Esophagus (tissue), 2 donors: ENCODE data around the gene SGCE. TPM values are rescaled to one million over a fixed set of nuclear protein-coding genes. Genes with fewer than 3 reads are reported as not detected.

Experiments
- H3K27ac ChIP-seq, 2 donors: one replicate each; pipeline ENCODE4 v1.5.1; 2013; ENCODE audit warnings: low read depth in 2 of 2, mild to moderate bottlenecking in 2 of 2, inconsistent platforms in 1 of 2, low read length in 1 of 2, moderate library complexity in 1 of 2
- H3K27me3 ChIP-seq, 2 donors: one replicate each; pipeline ENCODE4 v1.6.1; 2013; ENCODE audit warnings: low read length in 2 of 2, control low read depth in 1 of 2, mild to moderate bottlenecking in 1 of 2; ENCODE audit not compliant: insufficient read depth in 2 of 2, control insufficient read depth in 1 of 2
- H3K36me3 ChIP-seq, 2 donors: one replicate each; pipeline ENCODE4 v1.6.1; 2013; ENCODE audit warnings: low read length in 1 of 2; ENCODE audit not compliant: control insufficient read depth in 2 of 2, insufficient read depth in 2 of 2
- H3K4me1 ChIP-seq, 2 donors: one replicate each; pipeline ENCODE4 v1.6.1; 2013; ENCODE audit warnings: low read length in 1 of 2; ENCODE audit not compliant: control insufficient read depth in 2 of 2, insufficient read depth in 2 of 2
- H3K4me3 ChIP-seq, 2 donors: one replicate each; pipeline ENCODE4 v1.5.1; 2013; ENCODE audit warnings: low read length in 2 of 2, mild to moderate bottlenecking in 2 of 2, low read depth in 1 of 2, moderate library complexity in 1 of 2
- H3K9me3 ChIP-seq, 2 donors: one replicate each; pipeline ENCODE4 v1.6.1; 2013; ENCODE audit warnings: mild to moderate bottlenecking in 2 of 2, low read depth in 1 of 2, low read length in 1 of 2, moderate library complexity in 1 of 2; ENCODE audit not compliant: control insufficient read depth in 2 of 2, insufficient read depth in 1 of 2
- WGBS, 2 donors: extraction: QIAGEN DNeasy Blood & Tissue Kit; methylation state at CpG; one replicate each; pipeline ENCODE4 v1.1.7; 2013; 5-methylcytosine and 5-hydroxymethylcytosine counted together
- polyA plus RNA-seq, 2 donors: library from polyadenylated mRNA; stranded (reverse); fragments of 200-250 nt; gene quantifications; one replicate each; pipeline ENCODE4 v1.2.3, GENCODE V29; 2013
- donor health status: healthy with polysubstance abuse.
- donor health status: Bipolar disorder and iron deficiency.

SGCE gene
- polyA plus RNA-seq, 2 donors: 2.2 to 6.7 TPM

DNA sequence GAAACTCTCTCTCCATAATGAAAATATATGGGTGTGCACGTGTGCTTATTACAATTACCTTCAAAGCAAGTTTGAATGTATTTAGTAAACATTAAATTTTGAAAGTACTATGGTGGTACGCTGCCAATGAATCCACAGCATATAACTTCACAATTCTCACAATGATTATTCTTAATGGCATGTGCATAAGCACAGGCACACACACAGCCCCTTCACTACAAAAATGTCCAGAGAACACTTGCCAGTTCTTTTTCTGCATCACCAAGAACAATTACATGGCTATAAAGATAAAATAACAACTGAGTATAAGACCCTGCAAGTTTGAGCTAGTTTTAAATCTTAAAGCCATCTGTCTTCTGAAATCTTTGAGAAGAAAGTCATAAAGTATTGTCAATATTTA, 22.2 kb downstream of the SGCE start:
- WGBS, 2 donors: 75 to 83% methylated on average over 2 of the region's 2 CpGs

DNA sequence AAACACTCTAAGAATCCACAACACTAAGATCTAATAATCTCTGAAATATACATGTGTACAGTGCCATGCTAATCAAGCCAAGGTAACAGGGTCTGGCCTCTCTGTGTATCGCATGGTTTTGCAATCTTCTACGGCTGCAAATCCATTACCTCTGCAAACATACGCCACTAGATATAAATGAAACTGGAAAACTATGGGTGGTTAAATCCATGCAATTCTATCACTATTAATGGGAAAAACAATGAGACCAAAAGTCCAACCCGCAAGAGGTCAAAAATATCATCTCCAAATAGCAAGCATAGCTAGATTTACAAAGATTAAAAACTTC, 23.0 kb downstream of the SGCE start:
- H3K4me3 ChIP-seq: no peak overlapping the region
- H3K9me3 ChIP-seq: no peaks in the 10 kb centered on the region
- no peaks in the 10 kb centered on the region for H3K36me3 ChIP-seq
- 77 to 93% methylated on average over 4 of the region's 4 CpGs for WGBS, 2 donors
- H3K27me3 ChIP-seq: no peaks in the 10 kb centered on the region
- no peaks in the 10 kb centered on the region for H3K4me1 ChIP-seq
- H3K27ac ChIP-seq: no peak overlapping the region

More for the DNA sequence above, 22.2 kb downstream of the SGCE start:
- Histone ChIP-seq H3K27ac (no peak overlapping the region), H3K9me3 (no peaks in the 10 kb centered on the region), H3K36me3 (no peaks in the 10 kb centered on the region), H3K4me3 (no peak overlapping the region), H3K27me3 (no peaks in the 10 kb centered on the region), H3K4me1 (no peaks in the 10 kb centered on the region)

DNA sequence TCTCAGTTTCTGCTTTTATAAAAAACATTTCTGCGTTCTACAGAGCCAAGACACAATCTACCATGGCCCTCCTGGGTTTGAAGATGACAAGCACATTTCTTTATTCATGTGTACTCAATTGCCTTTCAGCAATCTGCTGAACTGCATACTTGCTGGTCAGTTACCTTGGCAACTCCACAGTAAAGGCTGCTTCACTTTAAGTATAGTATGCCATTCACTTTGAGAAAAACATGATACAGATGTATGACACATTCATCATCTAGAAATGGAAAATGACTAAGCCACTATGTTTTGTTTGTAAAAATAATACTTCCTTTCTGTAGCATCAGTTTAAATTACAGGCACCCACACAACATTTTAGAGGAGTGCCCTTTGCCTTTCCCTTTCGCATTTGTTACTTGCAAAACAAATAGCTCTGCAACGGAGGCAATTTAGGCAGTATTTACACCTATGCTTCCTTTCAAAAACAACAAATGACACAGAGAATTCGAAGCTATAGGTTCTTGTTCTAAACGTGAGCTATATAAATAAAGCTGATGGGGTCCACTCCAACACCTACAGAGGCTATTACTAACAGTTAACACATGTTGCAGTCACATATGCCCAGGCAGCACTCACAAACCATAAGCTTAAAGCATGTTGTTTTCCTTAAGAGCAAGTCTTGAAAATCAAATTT, 23.5 kb downstream of the SGCE start:
- Histone ChIP-seq H3K4me3 (no peak overlapping the region), H3K9me3 (no peaks in the 10 kb centered on the region)

DNA sequence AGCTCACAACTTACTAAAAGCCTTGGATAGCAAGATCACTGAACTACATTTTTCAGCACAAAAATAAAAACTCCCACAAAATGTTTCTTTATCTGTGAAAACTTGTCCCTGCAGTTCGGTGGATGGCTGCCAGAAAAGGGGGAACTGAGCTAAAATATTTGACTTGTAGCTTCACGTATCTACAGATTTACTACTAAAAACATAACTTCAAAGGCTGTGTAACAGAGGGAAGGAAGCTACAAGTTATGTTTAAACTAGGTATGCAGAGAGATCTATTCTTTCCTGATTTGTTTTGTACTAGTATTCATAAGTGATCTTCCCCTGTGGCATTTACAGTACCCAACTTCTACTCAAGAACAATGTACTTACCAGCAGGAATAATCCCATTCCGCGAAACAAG, 25.1 kb downstream of the SGCE start:
- Histone ChIP-seq H3K4me3 (no peak overlapping the region), H3K36me3 (no peaks in the 10 kb centered on the region), H3K4me1 (no peaks in the 10 kb centered on the region), H3K27ac (no peak overlapping the region), H3K9me3 (no peaks in the 10 kb centered on the region), H3K27me3 (no peaks in the 10 kb centered on the region)
- WGBS, 2 donors: 48 to 50% methylated on average over 4 of the region's 4 CpGs

More for the DNA sequence above, 23.5 kb downstream of the SGCE start:
- WGBS, 2 donors: 49% methylated on average over 5 of the region's 5 CpGs
- no peak overlapping the region for H3K27ac ChIP-seq
- no peaks in the 10 kb centered on the region for H3K4me1 ChIP-seq
- H3K27me3 ChIP-seq: no peaks in the 10 kb centered on the region
- no peaks in the 10 kb centered on the region for H3K36me3 ChIP-seq

DNA sequence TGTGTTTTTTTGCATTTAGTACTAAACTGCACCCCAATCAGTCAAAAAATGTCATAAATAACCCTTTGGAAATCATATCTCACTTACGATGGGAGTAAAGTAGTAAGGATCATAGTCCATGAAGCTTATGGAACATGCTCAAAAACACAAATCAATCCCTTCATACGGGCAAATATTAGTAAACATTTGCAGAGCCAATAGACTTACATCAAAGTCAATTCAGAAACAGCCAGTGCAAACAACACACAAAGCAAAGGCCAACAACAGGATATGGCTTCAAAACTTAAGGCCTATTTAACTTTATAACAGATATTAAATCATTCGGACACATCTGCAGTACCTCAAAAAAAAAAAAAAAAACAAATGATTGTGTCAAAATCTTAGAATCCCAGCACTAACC, 32.1 kb downstream of the SGCE start:
- 60 to 71% methylated on average over 3 of the region's 3 CpGs for WGBS, 2 donors
- H3K36me3 ChIP-seq: no peaks in the 10 kb centered on the region
- H3K4me3 ChIP-seq: no peak overlapping the region

DNA sequence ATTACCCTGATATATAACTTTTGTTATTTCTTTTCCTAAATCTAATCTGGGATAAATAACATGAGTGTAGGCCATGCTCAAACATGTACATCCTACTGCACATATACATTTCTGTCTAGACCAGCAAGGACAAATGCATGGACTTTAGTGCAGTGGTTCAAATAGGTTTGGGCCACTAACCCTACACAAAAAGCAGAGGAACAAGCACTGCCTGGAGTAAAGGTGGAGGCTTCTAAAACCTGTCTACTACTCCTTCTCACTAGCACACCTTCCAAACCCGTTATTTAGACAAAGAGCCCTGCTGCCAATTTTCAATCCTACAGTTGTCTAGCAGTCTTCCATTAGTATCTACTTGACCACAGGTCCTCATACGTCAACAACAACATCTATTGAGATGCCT, 34.8 kb downstream of the SGCE start:
- H3K27me3 ChIP-seq: no peaks in the 10 kb centered on the region
- no peaks in the 10 kb centered on the region for H3K36me3 ChIP-seq
- H3K4me3 ChIP-seq: no peak overlapping the region
- H3K27ac ChIP-seq: no peak overlapping the region
- 75 to 88% methylated on average over 2 of the region's 2 CpGs for WGBS, 2 donors
- H3K4me1 ChIP-seq: no peaks in the 10 kb centered on the region
- no peaks in the 10 kb centered on the region for H3K9me3 ChIP-seq

More for the DNA sequence above, 32.1 kb downstream of the SGCE start:
- Histone ChIP-seq H3K4me1 (no peaks in the 10 kb centered on the region), H3K9me3 (no peaks in the 10 kb centered on the region), H3K27me3 (no peaks in the 10 kb centered on the region), H3K27ac (no peak overlapping the region)

DNA sequence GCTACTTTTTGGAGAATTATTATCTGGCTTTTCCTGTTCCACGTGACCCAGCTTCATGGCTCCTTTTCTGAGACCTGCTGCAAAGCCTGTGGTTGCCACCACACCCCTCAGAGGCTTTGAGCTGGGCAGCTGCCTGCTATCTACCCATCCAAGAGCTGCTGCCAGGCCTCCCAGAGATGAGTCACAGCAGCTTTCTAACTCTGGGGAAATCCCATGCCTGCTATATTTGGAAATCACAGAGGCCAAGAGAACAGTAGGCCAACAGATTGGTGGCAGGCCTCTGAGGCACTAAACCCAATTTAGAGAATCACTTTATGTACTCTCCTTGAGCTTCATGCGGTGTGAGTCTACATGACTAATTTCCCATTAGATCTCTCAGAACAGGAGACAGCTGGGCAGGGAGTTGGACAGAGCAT, 35.2 kb downstream of the SGCE start:
- WGBS, 2 donors: 4 to 15% methylated on average over 2 of the region's 2 CpGs
- H3K36me3 ChIP-seq: no peaks in the 10 kb centered on the region
- H3K27ac ChIP-seq: no peak overlapping the region
- H3K9me3 ChIP-seq: no peaks in the 10 kb centered on the region
- no peaks in the 10 kb centered on the region for H3K27me3 ChIP-seq
- H3K4me1 ChIP-seq: no peaks in the 10 kb centered on the region
- no peak overlapping the region for H3K4me3 ChIP-seq

DNA sequence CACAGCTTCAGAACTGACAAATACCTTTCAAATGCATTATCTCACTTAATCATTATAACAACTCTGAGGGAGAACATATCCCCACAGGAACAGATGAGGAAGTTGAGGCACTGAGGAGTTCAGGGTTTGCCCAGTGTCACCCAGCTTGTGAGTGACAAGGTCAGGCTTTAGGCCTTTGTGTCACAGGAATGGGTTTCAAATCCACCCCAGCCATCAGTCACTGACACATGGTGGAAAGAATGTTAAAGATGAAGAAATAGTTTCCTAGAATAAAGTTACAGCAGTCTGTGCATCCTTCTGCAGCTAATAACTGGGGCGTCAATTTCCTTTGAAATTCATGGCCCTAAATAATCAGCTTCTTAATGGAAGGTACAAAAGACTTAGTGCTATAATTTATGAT, 37.8 kb downstream of the SGCE start:
- Histone ChIP-seq H3K27ac (no peak overlapping the region), H3K4me3 (no peak overlapping the region), H3K36me3 (no peaks in the 10 kb centered on the region), H3K27me3 (no peaks in the 10 kb centered on the region), H3K9me3 (no peaks in the 10 kb centered on the region), H3K4me1 (no peaks in the 10 kb centered on the region)
- 96 to 100% methylated on average over 1 of the region's 1 CpG for whole genome bisulfite sequencing, 2 donors

DNA sequence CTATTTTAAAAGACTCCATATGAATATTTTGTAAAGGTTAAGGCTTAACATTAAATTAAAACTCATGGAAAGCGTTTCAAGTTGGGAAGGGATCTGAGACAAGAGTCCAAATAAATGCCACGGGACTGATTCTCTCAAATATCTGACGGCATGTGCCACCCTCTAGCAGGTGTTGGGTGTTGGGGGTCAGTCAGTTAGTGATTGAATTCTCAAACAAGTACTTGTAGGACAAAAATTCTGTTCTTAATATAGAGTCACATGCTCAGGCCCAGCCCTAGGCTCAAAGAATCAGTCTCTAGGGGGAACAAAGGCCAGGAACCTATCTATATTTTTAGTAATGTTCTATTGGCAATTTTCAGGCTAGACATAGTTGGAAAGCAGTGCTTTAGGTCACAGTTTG, 39.1 kb downstream of the SGCE start:
- Histone ChIP-seq H3K27me3 (no peaks in the 10 kb centered on the region), H3K4me1 (no peaks in the 10 kb centered on the region), H3K9me3 (no peaks in the 10 kb centered on the region), H3K36me3 (no peaks in the 10 kb centered on the region), H3K27ac (no peak overlapping the region), H3K4me3 (no peak overlapping the region)
- 91 to 93% methylated on average over 3 of the region's 3 CpGs for WGBS, 2 donors

DNA sequence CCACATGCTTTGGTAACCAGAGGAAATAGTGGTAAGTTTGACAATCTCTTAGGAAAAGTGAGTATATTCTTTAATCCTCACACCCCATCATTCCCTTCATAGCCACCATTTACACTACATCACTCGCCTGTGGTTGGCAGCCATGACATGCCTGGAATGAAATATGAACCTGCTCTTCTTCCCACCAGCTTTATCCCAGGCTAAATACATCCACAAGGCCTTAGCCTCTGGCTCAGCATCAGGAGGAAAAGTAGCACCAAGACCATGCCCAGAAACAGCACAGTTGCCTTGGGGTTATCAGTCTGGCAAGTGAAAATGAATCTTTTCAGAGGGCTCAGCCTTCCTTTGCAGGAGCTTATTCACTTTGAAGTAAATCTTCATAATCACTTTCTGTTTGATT, 40.3 kb downstream of the SGCE start:
- H3K27me3 ChIP-seq: no peaks in the 10 kb centered on the region
- no peak overlapping the region for H3K27ac ChIP-seq
- H3K4me1 ChIP-seq: no peaks in the 10 kb centered on the region
- 85 to 90% methylated on average over 1 of the region's 1 CpG for WGBS, 2 donors
- H3K4me3 ChIP-seq: no peak overlapping the region
- no peaks in the 10 kb centered on the region for H3K36me3 ChIP-seq
- no peaks in the 10 kb centered on the region for H3K9me3 ChIP-seq
